ENCODE results near the gene GPRC5A.

GPRC5A gene

DNA sequence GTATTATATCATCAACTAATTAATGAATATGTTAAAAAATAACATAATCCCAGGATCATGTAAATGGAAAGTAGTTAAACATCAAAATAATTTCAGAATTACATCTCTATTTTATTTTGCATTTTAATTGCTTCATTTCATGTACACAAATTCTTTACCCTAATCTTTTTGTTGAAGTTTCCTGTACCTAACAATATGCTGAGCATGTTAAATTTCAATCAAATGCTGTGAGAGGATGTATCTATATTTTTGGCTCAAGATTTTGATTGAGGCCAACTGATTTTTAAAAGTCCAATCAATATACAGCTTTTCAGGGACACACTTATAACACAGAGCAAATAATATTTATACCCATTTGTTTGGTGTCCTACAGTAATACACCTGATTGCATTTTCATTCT is 54.2 kb downstream of the GPRC5A start:
- DNase-seq: no peak

DNA sequence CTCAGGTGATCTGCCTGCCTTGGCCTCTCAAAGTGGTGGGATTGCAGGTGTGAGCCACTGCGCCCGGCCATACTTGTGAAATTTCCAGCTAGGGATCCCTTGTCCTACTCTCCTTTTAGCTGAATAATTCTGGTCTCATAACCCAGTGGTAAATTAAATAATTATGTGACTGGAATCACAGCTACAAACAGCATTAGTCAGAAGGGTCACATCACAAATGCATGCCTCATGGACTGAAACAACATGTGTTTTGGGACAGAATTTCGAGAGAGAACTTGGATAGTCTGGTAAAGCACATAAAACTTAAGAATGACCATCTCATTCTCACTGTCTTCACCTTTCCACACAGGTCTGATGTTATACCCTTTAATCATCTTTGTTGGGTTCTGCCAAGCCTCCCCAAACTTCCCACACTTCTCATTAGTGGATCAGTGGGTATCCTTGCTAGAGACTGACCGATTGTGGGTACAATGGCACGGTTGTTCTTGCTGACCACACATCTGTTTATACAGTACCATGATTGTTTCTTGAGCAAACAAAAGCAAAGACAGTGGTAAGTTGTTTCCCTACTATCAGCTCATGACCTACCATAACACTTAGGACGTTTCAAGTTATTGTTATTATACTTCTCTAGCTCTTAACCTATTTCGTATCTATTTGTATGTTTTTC is 55.5 kb downstream of the GPRC5A start:
- DNase-seq: no peak

DNA sequence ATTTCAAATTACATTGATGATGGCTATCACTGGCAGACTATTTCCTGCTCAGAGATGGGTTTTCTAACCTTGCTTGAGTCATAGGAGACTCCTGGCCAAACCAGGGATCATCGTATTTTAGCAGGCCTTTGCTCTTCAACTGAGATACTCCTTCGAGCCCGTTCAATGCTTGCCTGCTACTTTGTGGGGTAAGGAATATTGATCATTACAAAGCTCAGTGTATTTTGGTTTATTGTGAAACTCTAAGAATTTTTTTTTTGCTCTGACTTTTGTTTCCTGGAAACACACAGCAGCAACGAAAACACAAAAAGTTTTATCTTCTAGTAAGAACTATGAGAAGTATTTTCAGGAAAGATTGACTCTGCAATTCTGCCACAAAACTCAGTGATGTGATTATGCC is 56.5 kb downstream of the GPRC5A start:
- no peak for DNase-seq

DNA sequence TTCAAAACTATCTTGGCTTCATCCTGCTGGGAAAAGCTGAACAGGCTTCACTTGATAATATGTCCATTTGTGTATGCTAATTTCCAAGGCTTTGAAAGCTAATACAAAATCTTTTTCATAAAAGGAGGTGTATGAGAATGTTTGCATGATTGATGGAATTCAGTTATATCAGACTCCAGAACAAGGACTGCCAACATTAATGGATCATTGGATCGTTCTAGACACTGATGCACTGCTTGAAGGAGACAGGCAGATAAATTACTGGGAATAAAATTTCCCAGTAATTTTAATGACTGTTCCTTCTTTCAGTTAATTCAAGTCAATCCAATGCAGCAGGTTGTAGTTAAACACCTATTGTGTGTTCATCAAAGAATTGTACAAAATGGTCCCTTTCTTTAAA is 60.1 kb downstream of the GPRC5A start:
- no peak for DNase-seq

DNA sequence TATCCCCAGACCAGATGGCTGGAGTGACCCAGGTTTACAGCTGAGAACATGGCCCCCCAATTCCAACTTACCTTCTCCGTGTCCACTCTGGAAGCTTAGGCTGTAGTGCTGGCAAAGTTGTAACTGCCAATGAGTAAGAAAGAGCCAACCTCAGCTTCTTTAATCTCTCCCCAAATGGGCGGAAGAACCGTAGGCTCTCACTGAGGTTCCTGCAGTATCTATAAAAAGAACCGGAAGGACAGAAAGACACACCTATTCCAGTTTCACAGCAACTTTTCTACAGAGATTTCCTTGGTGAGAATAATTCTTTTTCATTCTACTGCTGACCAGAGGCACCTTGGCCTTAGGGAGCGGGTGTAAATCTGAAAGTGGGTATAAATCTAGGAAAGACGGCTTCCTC is 60.7 kb downstream of the GPRC5A start, which contains the start of gene GPRC5D:
Gene GPRC5D, minus strand, starts transcription at position 135 of the 400 bp plus-strand sequence. CDS start 1,786 bp downstream, outside the sequence.
- DNase-seq: no peak

DNA sequence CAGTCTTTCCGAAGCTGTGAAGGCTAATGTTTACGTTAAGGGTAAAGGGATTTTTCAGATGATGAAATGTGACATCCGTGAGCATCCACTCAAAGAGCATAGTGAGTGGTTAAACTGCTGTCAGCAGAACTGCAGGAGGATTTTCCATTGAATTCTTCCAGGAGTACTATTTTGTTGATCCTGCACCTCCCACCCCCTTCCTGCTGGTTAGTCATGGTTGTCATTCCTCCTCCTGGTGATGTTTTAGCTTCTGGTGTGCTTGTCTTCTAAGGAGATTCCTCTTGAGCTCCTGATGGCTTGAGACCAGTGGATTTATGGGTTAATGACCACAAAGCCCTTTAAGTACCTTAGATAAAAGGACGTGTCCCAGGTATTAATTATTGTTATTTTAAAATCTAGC is 63.0 kb downstream of the GPRC5A start:
- DNase-seq: no peak

DNA sequence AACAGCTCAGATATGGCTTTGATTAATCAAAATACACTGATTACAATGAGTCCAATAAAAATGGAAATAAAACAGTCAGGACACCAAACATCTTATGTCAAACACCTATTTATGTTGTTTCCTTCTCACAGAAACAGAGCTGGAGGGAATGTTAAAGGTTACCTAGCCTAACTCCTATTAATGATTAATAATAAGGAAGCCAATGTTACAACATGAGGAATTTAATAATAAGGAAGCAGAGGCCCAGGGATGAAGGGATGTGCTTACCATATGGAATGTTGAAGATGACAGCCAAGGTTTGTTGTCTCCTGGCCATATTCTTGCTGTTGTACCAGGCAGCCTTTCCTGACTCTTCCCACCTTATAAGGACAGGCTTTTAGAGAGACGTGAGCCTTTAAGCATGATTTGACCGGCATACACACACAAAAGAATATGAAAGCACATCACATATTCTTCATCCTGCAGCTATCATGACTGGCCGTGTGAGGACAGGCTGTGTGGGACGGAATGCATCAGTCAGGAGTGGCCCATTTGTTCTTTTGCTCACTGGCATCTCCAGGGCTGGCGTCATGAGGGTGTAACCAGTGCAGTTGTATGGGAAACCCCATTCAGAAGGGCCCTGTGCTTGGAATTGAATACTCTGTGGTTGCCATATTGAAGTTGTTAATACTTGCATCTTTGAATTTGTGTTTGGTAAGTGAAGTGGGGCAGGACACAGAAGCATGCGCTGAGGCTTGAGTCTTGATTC is 63.7 kb downstream of the GPRC5A start:
- DNase-seq: no peak

DNA sequence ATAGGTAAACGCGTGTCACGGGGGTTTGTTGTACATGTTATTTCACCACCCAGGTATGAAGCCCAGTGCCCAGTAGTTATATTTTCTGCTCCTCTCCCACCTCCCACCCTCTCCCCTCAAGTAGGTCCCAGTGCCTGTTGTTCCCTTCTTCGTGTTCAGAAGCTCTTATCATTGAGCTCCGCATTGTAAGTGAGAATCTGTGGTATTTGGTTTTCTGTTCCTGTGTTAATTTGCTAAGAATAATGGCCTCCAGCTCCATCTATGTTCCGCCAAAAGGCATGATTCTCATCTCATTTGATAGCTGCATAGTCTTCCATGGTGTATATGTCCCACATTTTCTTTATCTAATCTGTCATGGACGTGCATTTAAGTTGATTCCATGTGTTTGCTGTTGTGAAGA is 67.5 kb downstream of the GPRC5A start:
- no peak for DNase-seq

DNA sequence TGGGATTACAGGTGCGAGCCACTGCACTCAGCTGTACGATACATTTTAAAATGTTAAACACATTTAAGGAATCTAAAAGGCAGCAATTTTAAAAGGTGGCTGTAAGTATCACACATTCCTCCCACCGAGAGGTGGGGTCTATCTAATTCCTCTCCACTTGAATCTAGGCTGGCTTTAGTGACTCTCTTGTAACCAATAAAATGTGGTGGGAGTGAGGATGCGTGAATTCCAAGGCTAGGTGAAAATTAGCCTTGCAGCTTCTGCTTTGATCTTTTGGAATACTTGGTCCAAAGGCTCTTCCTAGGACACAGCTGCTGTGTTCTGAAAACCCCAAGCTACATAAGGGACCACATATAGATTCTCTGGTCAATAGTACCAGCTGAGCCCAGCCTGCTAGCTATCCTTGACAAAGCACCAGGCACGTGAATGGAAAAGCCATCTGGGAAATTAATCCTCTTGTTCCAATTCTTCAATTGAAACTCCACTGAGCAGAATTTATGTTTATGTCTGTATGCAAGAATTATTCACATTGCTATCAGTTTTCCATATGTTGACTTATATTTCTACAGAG is 69.4 kb downstream of the GPRC5A start:
- no peak for DNase-seq

DNA sequence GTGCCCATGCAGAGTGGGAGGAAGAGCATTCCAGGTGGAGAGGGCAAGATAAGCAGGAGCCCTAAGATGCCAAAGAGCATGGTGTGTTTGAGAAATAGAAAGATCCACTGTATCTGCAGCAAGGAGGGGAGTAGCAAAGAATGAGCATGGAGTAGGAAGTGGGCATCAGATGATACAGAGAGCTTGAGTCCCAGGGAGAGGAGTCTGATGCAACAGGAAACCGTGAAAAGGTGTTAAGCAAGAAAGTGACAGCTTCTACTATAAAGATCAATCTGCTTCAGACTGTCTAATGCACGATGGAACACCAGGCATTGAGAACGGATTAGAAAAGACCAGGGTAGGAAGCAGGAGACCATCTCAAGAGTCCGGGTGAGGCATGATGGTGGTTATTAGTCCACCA is 72.9 kb downstream of the GPRC5A start:
- DNase-seq: no peak

DNA sequence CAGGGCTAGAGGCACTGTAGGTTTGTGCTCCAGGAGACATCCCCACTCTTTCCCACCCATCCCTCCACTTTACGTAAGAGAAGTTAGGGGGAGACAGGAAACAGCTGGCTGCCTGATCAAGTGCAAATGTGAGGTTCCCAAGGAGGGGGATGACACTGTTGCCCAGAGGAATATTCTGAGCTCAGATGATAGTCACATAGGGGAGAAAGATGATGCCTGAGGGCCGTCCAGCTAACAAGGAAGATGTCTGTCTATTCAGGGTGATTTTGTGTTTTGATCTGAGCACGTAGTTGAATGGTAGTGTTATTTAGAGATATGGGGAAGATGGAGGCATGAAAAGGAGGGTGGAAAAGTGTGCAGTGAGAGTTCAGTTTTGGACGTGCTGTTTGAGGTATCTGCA is 74.5 kb downstream of the GPRC5A start:
- no peak for DNase-seq
